H1 (cell line): Measurements from ENCODE around the gene KRT23. TPM values are rescaled to one million over a fixed set of nuclear protein-coding genes. Genes with fewer than 3 reads are reported as not detected.

Experiments used
- CTCF ChIA-PET: fragments of 300-600 bp; sonication (Branson Sonifier 250); formaldehyde crosslinking; loops from one replicate; lab custom pipeline; 2021; ENCODE audit not compliant: partially characterized antibody; lab: Charles Lee
- POLR2A ChIA-PET: fragments of 300-600 bp; sonication (Branson Sonifier 250); formaldehyde crosslinking; loops from one replicate; lab custom pipeline; 2021; ENCODE audit warnings: inconsistent platforms; ENCODE audit not compliant: partially characterized antibody; lab: Charles Lee
- DNase-seq, 2 experiments: peaks; one replicate each; pipeline versions ENCODE4 v3.0.0 to v3.0.0-alpha.2; 2010 to 2022; ENCODE audit warnings: low spot score in 2 of 2, low read depth in 1 of 2, mixed read lengths in 1 of 2
- FAIRE-seq: peaks from 2 replicates; lab custom pipeline; 2011; peaks lifted over from hg19 to GRCh38; lab: Jason Lieb, UNC
- H2AFZ ChIP-seq: 2 replicates; pipeline ENCODE4 v1.8.1; 2012; ENCODE audit warnings: low read length, inconsistent platforms
- H2AK5ac ChIP-seq: 2 replicates; pipeline ENCODE4 v1.6.1; 2013; ENCODE audit warnings: low read depth, low read length
- H2BK120ac ChIP-seq: replicated peaks from 2 replicates; pipeline ENCODE3; 2013; ENCODE audit warnings: low read depth, low read length, inconsistent platforms
- H2BK12ac ChIP-seq: 2 replicates; pipeline ENCODE4 v1.6.1; 2013; ENCODE audit warnings: low read depth, low read length
- H2BK15ac ChIP-seq: 2 replicates; pipeline ENCODE4 v1.6.1; 2013; ENCODE audit warnings: low read length
- H2BK20ac ChIP-seq: 2 replicates; pipeline ENCODE4 v1.6.1; 2013; ENCODE audit warnings: low read length
- H2BK5ac ChIP-seq: 2 replicates; pipeline ENCODE4 v1.6.1; 2013; ENCODE audit warnings: low read depth, low read length
- H3K14ac ChIP-seq: 2 replicates; pipeline ENCODE4 v1.6.1; 2013; ENCODE audit warnings: inconsistent platforms; ENCODE audit not compliant: insufficient read length
- H3K18ac ChIP-seq: 2 replicates; pipeline ENCODE4 v1.6.1; 2013; ENCODE audit warnings: low read length; ENCODE audit errors: extremely low read depth
- H3K23ac ChIP-seq: 2 replicates; pipeline ENCODE4 v1.6.1; 2013; ENCODE audit warnings: inconsistent platforms; ENCODE audit not compliant: insufficient read length
- H3K23me2 ChIP-seq: 2 replicates; pipeline ENCODE4 v1.6.1; 2013; ENCODE audit warnings: low read depth, low read length
- H3K27ac ChIP-seq: 2 replicates; pipeline ENCODE4 v1.6.1; 2011; ENCODE audit warnings: low read depth, low read length, inconsistent platforms
- H3K27me3 ChIP-seq, 4 experiments: replicated peaks in 1 of 4; 1 replicate in 1 of 4; 2 replicates in 3 of 4; pipeline versions ENCODE4 v1.6.1 to v1.8.1; 2011 to 2013; ENCODE audit warnings: low read length in 3 of 4, mild to moderate bottlenecking in 3 of 4, inconsistent platforms in 2 of 4, mixed read lengths in 2 of 4, moderate library complexity in 1 of 4; ENCODE audit not compliant: control insufficient read depth in 3 of 4, insufficient read depth in 3 of 4; ENCODE audit errors: extremely low read depth in 1 of 4
- H3K36me3 ChIP-seq, 4 experiments: 2 replicates each; pipeline versions ENCODE4 v1.6.1 to v1.8.1; 2011 to 2013; ENCODE audit warnings: mild to moderate bottlenecking in 4 of 4, low read length in 3 of 4, moderate library complexity in 2 of 4, control low read depth in 1 of 4, inconsistent platforms in 1 of 4; ENCODE audit not compliant: insufficient read depth in 4 of 4, control insufficient read depth in 2 of 4
- H3K4ac ChIP-seq: replicated peaks from 2 replicates; pipeline ENCODE3; 2013; ENCODE audit warnings: low read length, low read depth, mixed read lengths, inconsistent platforms; ENCODE audit not compliant: insufficient read length
- H3K4me1 ChIP-seq, 4 experiments: replicated peaks in 1 of 4; 1 replicate in 1 of 4; 2 replicates in 3 of 4; pipeline versions ENCODE4 v1.6.1 to v1.8.1; 2011 to 2013; ENCODE audit warnings: low read length in 3 of 4, inconsistent platforms in 2 of 4, mixed read lengths in 1 of 4; ENCODE audit not compliant: insufficient read depth in 4 of 4, control insufficient read depth in 3 of 4
- H3K4me2 ChIP-seq, 2 experiments: 2 replicates each; pipeline versions ENCODE4 v1.6.1 to v1.8.1; 2011 to 2013; ENCODE audit warnings: low read depth in 2 of 2, low read length in 2 of 2, control low read depth in 1 of 2, inconsistent platforms in 1 of 2, mild to moderate bottlenecking in 1 of 2; ENCODE audit not compliant: insufficient read depth in 1 of 2
- H3K4me3 ChIP-seq, 4 experiments: fragments of 200-600, 300-600 bp in 1 of 4; sonication (generic), shearing (Covaris generic), sonication (Bioruptor Twin) in 1 of 4; 2 replicates each; pipeline versions ENCODE4 v1.5.1 to v1.8.1; 2011 to 2016; ENCODE audit warnings: low read length in 4 of 4, low read depth in 3 of 4, control low read depth in 2 of 4, inconsistent platforms in 2 of 4, mild to moderate bottlenecking in 2 of 4, mixed read lengths in 1 of 4, moderate library complexity in 1 of 4; ENCODE audit not compliant: insufficient read depth in 2 of 4; ENCODE audit errors: extremely low read depth in 1 of 4
- H3K56ac ChIP-seq: replicated peaks from 2 replicates; pipeline ENCODE3; 2013; ENCODE audit warnings: low read depth, mild to moderate bottlenecking, mixed read lengths, low read length, inconsistent platforms; ENCODE audit not compliant: insufficient read length
- H3K79me1 ChIP-seq: 2 replicates; pipeline ENCODE4 v1.6.1; 2013; ENCODE audit warnings: low read depth, low read length, control low read depth
- H3K79me2 ChIP-seq, 2 experiments: 2 replicates each; pipeline versions ENCODE4 v1.6.1 to v1.8.1; 2012 to 2013; ENCODE audit warnings: low read length in 2 of 2, mild to moderate bottlenecking in 2 of 2, inconsistent platforms in 1 of 2; ENCODE audit not compliant: insufficient read depth in 2 of 2, control insufficient read depth in 1 of 2
- H3K9ac ChIP-seq, 4 experiments: replicated peaks in 1 of 4; 1 replicate in 1 of 4; 2 replicates in 3 of 4; pipeline versions ENCODE4 v1.6.1 to v1.8.1; 2011 to 2013; ENCODE audit warnings: low read depth in 3 of 4, low read length in 3 of 4, control low read depth in 2 of 4, mild to moderate bottlenecking in 2 of 4, moderate library complexity in 2 of 4, inconsistent platforms in 1 of 4; ENCODE audit errors: extremely low read depth in 1 of 4
- H3K9me3 ChIP-seq, 2 experiments: 2 replicates each; pipeline versions ENCODE4 v1.6.1 to v1.8.1; 2012 to 2013; ENCODE audit warnings: mild to moderate bottlenecking in 2 of 2, moderate library complexity in 2 of 2, control low read depth in 1 of 2, inconsistent platforms in 1 of 2, low read depth in 1 of 2, low read length in 1 of 2, mixed read lengths in 1 of 2; ENCODE audit not compliant: insufficient read depth in 2 of 2
- H4K20me1 ChIP-seq, 2 experiments: replicated peaks in 1 of 2; 2 replicates each; pipeline versions ENCODE3 to v1.8.1; 2011 to 2013; ENCODE audit warnings: inconsistent platforms in 2 of 2, low read length in 2 of 2, mild to moderate bottlenecking in 1 of 2; ENCODE audit not compliant: insufficient read depth in 2 of 2, control insufficient read depth in 1 of 2
- H4K5ac ChIP-seq: 2 replicates; pipeline ENCODE4 v1.6.1; 2013; ENCODE audit warnings: low read length, low read depth, mixed read lengths, inconsistent platforms; ENCODE audit not compliant: insufficient read length
- H4K8ac ChIP-seq: 2 replicates; pipeline ENCODE4 v1.8.0; 2013; ENCODE audit warnings: mild to moderate bottlenecking, moderate library complexity, low read length, inconsistent platforms; ENCODE audit not compliant: insufficient read depth; ENCODE audit errors: extremely low read depth
- H4K91ac ChIP-seq: replicated peaks from 2 replicates; pipeline ENCODE3; 2013; ENCODE audit warnings: low read length, mixed read lengths, inconsistent platforms; ENCODE audit not compliant: insufficient read length
- SIN3A ChIP-seq, 2 experiments: IDR thresholded peaks in 1 of 2; conservative IDR thresholded peaks in 1 of 2; 2 replicates each; pipeline ENCODE4 v1.6.1; 2011 to 2012; ENCODE audit warnings: low read length in 2 of 2, improper control_type of control experiment in 1 of 2, low read depth in 1 of 2, mild to moderate bottlenecking in 1 of 2
- WGBS, 2 experiments: shearing (Covaris generic) in 1 of 2; methylation state at CpG; one replicate each; pipeline versions ENCODE4 v1.1.6 to v1.1.7; 2013 to 2015; ENCODE audit warnings: low lambda C conversion rate in 2 of 2, mixed read lengths in 2 of 2, inconsistent platforms in 1 of 2, low coverage in 1 of 2, missing lambda C conversion rate in 1 of 2; ENCODE audit not compliant: insufficient replicate concordance in 2 of 2, insufficient coverage in 1 of 2, insufficient read length in 1 of 2; ENCODE audit errors: extremely low coverage in 1 of 2, missing lambda C conversion rate in 1 of 2; 5-methylcytosine and 5-hydroxymethylcytosine counted together
- polyA plus RNA-seq, 7 experiments: library from polyadenylated mRNA; depleted of rRNA in 3 of 7; stranded (reverse) in 5 of 7; unstranded in 2 of 7; fragments of >200 nt in 5 of 7; fragments of 200-250 nt in 2 of 7; gene quantifications; 1 replicate in 5 of 7; 2 replicates in 1 of 7; 4 replicates in 1 of 7; pipeline versions ENCODE4 v1.2.1 to v1.2.3, GENCODE V29; 2011 to 2013; ENCODE audit warnings: missing spikeins in 2 of 7, mixed read lengths in 2 of 7
- total RNA-seq: library from RNA; stranded (reverse); fragmentation: NEBNext Ultra II Directional; extraction: Animal tissue kit (Norgen Biotek cat#: 25700); gene quantifications from 2 replicates; pipeline ENCODE4 v1.2.1, GENCODE V29; 2021

Gene KRT23
- total and polyA plus RNA-seq, 2 of the 8 experiments (the other 6 are each of a cell fraction or from before 2014, with no cell fraction given): not detected

GRCh38 chr17:40942553-40942952 is 5.1 kb upstream of the KRT23 start:
- H4K91ac ChIP-seq: no peak overlapping the region
- DNase-seq (no peak), FAIRE-seq (no peak)
- H3K36me3 ChIP-seq: no peaks in the 10 kb centered on the region
- H2BK12ac ChIP-seq: no peak overlapping the region
- H3K4me2 ChIP-seq: no peak overlapping the region
- H3K56ac ChIP-seq: no peak overlapping the region
- no peak overlapping the region for H3K14ac ChIP-seq
- no peaks in the 10 kb centered on the region for H3K79me2 ChIP-seq
- no peak overlapping the region for H4K8ac ChIP-seq
- H3K9ac ChIP-seq: no peak overlapping the region
- no peaks in the 10 kb centered on the region for H3K27me3 ChIP-seq
- H2BK15ac ChIP-seq: no peak overlapping the region
- H3K4ac ChIP-seq: no peak overlapping the region
- no peak for TF ChIP-seq SIN3A (conservative IDR thresholded peaks at IDR 0.05 in 1 of 2, IDR thresholded peaks at IDR 0.05 in 1 of 2; ENCODE audit: low read depth in 1 of 2, low read length in 2 of 2)
- H2BK120ac ChIP-seq: no peak overlapping the region
- no peak overlapping the region for H3K18ac ChIP-seq
- no peak overlapping the region for H4K5ac ChIP-seq
- peaks cover 0 to 1% (median 0%) of the 10 kb centered on the region in 4 experiments; a peak in 1 of 7 replicates for H3K4me1 ChIP-seq
- no peak overlapping the region for H2BK20ac ChIP-seq
- H3K23me2 ChIP-seq: no peaks in the 10 kb centered on the region
- no peak overlapping the region for H2AK5ac ChIP-seq
- no peak overlapping the region for H3K27ac ChIP-seq
- WGBS, 2 experiments: 74% methylated on average over 3 of the region's 3 CpGs; no CpG with 5 or more reads in 1 of the 2 experiments
- no peaks in the 10 kb centered on the region for H4K20me1 ChIP-seq
- ChIA-PET CTCF (no interaction called here), POLR2A (no interaction called here)
- H2AFZ ChIP-seq: no peak overlapping the region
- no peak overlapping the region for H3K4me3 ChIP-seq
- H3K9me3 ChIP-seq: no peaks in the 10 kb centered on the region
- H2BK5ac ChIP-seq: no peak overlapping the region
- no peak overlapping the region for H3K23ac ChIP-seq
- H3K79me1 ChIP-seq: no peaks in the 10 kb centered on the region
